ENCODE data around the gene ARL14EP. TPM values are rescaled to one million over a fixed set of nuclear protein-coding genes. Genes with fewer than 3 reads are reported as not detected.

The ARL14EP gene
- total RNA-seq, 1 experiment from 2014 or later: 16.2 TPM

DNA sequence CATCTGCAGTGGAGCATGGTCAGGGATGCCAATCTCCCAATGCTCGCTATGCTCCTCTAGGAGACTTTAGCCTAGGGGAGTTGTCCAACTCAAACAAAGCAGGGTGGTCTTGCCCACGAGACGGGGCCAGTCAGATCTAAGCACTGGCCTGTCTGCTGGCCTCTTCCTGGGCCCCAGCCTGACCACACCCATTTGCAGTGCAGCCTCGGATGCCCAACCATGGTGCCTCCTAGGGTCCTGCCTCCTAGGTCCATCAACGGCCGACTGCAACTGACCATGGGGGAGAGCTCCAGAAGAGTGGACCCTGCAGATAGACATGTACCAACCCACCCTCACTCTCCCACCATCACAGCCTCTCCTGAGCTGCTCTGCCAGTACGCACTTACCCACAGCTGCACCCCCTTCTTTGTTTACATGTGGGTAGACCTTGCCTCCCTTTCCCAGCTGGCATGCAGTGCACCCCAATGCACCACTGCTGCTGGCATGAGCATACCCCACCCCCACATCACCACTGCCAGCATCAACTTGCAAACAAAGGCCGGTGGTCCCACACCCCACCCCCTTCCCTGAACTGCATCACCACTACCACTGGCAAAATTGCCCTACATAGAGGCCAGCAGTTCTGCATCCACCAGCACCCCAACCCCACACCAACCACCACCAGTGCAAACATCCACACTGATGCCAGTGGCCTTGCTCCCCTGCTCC is 27.6 kb upstream of the ARL14EP start:
- Histone ChIP-seq H3K27me3 (ENCODE audit: insufficient read depth, low read depth) (peaks cover 16% of the 10 kb centered on the region; the same call in 1 of the 2 replicates), H3K9me2 (ENCODE audit: insufficient read depth) (no peaks in the 10 kb centered on the region), H2AFZ (no peak overlapping the region), H3K4me2 (no peak overlapping the region), H3K36me3 (ENCODE audit: low read depth) (no peaks in the 10 kb centered on the region), H3K9me3 (ENCODE audit: insufficient read depth, low read depth) (no peaks in the 10 kb centered on the region), H3K27ac (no peak overlapping the region), H3K79me2 (ENCODE audit: low read depth) (no peaks in the 10 kb centered on the region), H3F3A (ENCODE audit: insufficient read depth, low read depth) (no peaks in the 10 kb centered on the region), H4K20me1 (ENCODE audit: insufficient read depth) (no peaks in the 10 kb centered on the region), H3K4me1 (replicated peaks; ENCODE audit: insufficient read depth) (no peaks in the 10 kb centered on the region), H3K4me3 (no peak overlapping the region)
- no peak for DNase-seq
- POLR2A ChIA-PET (ENCODE audit: unreplicated experiment): no interaction called here
- TF ChIP-seq EZH2 (IDR thresholded peaks at IDR 0.05; ENCODE audit: low read depth): no peak
- TF ChIP-seq, protein P1, sequence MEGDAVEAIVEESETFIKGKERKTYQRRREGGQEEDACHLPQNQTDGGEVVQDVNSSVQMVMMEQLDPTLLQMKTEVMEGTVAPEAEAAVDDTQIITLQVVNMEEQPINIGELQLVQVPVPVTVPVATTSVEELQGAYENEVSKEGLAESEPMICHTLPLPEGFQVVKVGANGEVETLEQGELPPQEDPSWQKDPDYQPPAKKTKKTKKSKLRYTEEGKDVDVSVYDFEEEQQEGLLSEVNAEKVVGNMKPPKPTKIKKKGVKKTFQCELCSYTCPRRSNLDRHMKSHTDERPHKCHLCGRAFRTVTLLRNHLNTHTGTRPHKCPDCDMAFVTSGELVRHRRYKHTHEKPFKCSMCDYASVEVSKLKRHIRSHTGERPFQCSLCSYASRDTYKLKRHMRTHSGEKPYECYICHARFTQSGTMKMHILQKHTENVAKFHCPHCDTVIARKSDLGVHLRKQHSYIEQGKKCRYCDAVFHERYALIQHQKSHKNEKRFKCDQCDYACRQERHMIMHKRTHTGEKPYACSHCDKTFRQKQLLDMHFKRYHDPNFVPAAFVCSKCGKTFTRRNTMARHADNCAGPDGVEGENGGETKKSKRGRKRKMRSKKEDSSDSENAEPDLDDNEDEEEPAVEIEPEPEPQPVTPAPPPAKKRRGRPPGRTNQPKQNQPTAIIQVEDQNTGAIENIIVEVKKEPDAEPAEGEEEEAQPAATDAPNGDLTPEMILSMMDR (conservative IDR thresholded peaks at IDR 0.05): no peak
- intact Hi-C loops (cut with micrococcal nuclease; ENCODE audit: unreplicated experiment): no loop called here
- no TSS peak for BruUV-seq (replicated peaks)
- CTCF ChIA-PET: no interaction called here

DNA sequence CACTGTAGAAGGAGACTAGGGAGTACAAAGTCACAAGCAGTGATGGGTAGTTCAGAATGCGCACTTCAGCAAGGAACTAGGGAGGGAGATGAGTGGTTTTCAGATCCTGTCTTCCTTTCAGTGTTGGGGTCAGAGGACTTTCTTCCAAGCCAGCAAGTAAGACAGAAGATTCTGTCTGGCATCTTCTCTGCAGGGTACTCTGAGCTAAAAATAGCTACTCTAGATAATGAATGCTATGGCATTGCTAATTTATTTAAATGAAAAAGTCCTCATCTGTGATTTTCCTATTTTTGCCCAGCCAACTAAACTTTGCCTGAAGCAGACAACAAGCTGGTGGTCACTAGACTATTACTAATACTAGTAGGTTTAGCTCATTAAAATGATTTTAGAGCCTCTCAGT is 18.3 kb upstream of the ARL14EP start:
- Histone ChIP-seq H3K79me2 (ENCODE audit: low read depth) (no peaks in the 10 kb centered on the region), H3K27ac (no peak overlapping the region), H3K9me2 (ENCODE audit: insufficient read depth) (no peaks in the 10 kb centered on the region), H3K4me3 (no peak overlapping the region), H3F3A (ENCODE audit: insufficient read depth, low read depth) (no peaks in the 10 kb centered on the region), H3K27me3 (ENCODE audit: insufficient read depth, low read depth) (peaks cover 11% of the 10 kb centered on the region), H3K4me1 (replicated peaks; ENCODE audit: insufficient read depth) (no peaks in the 10 kb centered on the region), H2AFZ (no peak overlapping the region), H4K20me1 (ENCODE audit: insufficient read depth) (no peaks in the 10 kb centered on the region), H3K9me3 (ENCODE audit: insufficient read depth, low read depth) (no peaks in the 10 kb centered on the region), H3K36me3 (ENCODE audit: low read depth) (no peaks in the 10 kb centered on the region), H3K4me2 (no peak overlapping the region)
- TF ChIP-seq EZH2 (IDR thresholded peaks at IDR 0.05; ENCODE audit: low read depth): no peak
- TF ChIP-seq, protein P1 (conservative IDR thresholded peaks at IDR 0.05): no peak
- DNase-seq: no peak
- ChIA-PET POLR2A (ENCODE audit: unreplicated experiment) (no interaction called here), CTCF (interaction anchor here (1.0 kb wide), 1 partner anchor 25 kb away, joined by 3 read pairs; no protein-coding TSS in a partner anchor)
- no TSS peak for BruUV-seq (replicated peaks)
- intact Hi-C loops (cut with micrococcal nuclease; ENCODE audit: unreplicated experiment): no loop called here

DNA sequence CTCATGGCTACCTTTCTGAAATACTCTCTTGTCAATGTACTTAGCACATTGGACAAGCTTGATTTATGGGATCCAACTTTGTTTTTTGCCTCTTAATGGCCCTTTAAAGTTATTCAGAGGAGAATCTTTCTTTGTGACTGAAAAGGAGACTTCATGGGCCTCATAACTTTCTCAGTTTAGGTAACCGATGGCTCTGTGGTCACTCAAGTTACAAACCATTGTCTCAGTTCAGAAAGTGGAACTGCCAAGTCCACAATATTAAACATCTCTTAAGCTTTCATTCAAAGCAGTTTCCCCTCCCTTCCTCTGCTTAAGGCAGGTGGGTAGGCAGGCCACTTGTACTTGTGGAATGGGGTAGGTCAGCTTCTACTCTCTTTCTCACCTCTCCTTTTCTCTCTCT is 12.3 kb upstream of the ARL14EP start:
- Histone ChIP-seq H4K20me1 (ENCODE audit: insufficient read depth) (no peaks in the 10 kb centered on the region), H3K4me3 (no peak overlapping the region), H3K4me2 (no peak overlapping the region), H3K27me3 (ENCODE audit: insufficient read depth, low read depth) (peaks cover 16% of the 10 kb centered on the region), H3K4me1 (replicated peaks; ENCODE audit: insufficient read depth) (no peaks in the 10 kb centered on the region), H3K9me2 (ENCODE audit: insufficient read depth) (no peaks in the 10 kb centered on the region; the same call in 1 of the 2 replicates), H3K36me3 (ENCODE audit: low read depth) (no peaks in the 10 kb centered on the region), H3K9me3 (ENCODE audit: insufficient read depth, low read depth) (no peaks in the 10 kb centered on the region), H3K27ac (no peak overlapping the region), H3K79me2 (ENCODE audit: low read depth) (no peaks in the 10 kb centered on the region), H2AFZ (no peak overlapping the region), H3F3A (ENCODE audit: insufficient read depth, low read depth) (no peaks in the 10 kb centered on the region)
- no peak for DNase-seq
- no peak for TF ChIP-seq EZH2 (IDR thresholded peaks at IDR 0.05; ENCODE audit: low read depth)
- TF ChIP-seq, protein P1 (conservative IDR thresholded peaks at IDR 0.05): no peak
- BruUV-seq (replicated peaks): no TSS peak
- intact Hi-C loops (cut with micrococcal nuclease; ENCODE audit: unreplicated experiment): no loop called here
- POLR2A ChIA-PET (ENCODE audit: unreplicated experiment): no interaction called here
- CTCF ChIA-PET: no interaction called here
